ENCODE data around the gene ZNF675.
A peak's percentile ranks its signal among the peaks of the same experiment; 100 is the strongest.
"Not testable (repeated sequence)": the region's sequence is repeated elsewhere in the genome, so short reads cannot be mapped to it uniquely, and the experiment has no call there.

Gene ZNF675

DNA sequence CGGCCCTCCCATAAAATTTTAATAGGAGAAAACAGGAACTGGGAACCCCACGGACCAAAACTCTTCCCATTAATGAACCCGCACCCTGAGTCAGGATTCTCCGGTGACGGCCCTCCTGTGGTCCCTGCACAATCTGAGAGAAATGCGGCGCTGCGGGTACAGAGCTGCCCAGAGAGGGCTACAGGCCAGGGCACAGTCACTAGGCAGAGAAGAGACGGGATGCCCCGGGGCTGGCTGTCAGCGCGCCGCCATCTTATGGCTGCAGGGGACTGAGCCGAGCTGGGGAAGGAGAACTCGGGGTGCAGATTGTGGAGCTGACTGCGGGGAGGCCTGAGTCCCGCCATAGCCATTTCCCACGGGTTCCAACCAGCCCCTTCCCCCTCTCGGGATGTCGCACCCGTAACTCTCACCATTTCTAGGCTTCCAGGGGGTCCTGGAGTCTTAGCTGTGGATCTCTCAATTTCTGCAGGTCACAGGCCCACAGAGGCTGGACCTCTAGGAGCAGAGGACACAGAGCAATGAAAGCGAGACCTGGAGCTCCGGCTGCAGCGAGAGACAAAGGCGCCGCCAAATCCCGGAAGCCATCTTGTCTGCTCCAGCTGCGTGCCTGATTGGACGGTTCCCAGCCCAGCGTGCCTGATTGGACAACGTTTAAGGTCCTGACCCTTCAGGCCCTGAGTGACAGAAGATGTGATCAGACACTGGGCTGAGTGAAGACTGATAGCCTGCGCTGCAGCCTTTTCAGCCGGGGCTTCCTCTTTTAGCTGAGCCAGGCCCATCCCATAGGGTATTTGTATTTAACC is at the start of gene ZNF675:
ZNF675 (minus strand) TSS at position 592 of the 803 bp plus-strand sequence; CDS start at position 413, 179 bp downstream.
- peak; percentile 85 for DNase-seq (ENCODE audit: low spot score)

DNA sequence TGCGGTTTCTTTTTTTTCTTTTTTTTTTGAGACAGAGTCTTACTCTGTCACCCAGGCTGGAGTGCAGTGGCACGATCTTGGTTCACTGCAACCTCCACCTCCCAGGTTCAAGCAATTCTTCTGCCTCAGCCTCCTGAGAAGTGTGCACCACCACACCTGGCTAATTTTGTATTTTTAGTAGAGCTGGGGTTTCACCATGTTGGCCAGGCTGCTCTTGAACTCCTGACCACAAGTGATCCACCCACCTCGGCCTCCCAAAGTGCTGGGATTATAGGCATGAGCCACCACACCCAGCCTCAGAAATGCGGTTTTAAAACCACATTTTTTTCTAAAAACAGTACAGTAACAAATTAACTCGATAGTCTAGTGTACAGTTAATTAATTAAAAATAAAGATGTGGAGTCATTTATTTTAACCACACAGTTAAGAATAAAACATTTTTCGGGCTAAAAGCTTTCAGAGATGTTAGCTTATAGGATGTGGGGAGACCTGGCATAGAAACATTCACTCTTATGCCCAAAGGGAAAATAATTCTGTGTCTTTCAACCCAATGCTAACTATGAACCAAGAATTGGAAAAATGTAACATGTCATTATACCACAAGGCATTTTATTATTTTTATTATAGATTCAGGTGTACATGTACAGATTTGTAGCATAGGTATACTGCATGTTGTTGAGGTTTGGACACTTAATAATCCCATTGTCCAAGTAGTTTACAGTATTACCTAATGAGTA is 43.9 kb upstream of the ZNF675 start:
- DNase-seq (ENCODE audit: low spot score), result not testable (repeated sequence)

DNA sequence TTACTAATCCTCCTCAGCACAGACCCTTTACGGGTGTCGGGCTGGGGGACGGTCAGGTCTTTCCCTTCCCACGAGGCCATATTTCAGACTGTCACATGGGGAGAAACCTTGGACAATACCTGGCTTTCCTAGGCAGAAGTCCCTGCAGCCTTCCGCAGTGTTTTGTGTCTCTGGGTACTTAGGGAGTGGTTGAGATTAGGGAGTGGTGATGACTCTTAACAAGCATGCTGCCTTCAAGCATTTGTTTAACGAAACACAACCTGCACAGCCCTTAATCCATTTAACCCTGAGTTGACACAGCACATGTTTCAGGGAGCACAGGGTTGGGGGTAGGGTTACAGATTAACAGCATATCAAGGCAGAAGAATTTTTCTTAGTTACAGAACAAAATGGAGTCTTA is 37.1 kb upstream of the ZNF675 start:
- not testable (repeated sequence) for DNase-seq (ENCODE audit: low spot score)

DNA sequence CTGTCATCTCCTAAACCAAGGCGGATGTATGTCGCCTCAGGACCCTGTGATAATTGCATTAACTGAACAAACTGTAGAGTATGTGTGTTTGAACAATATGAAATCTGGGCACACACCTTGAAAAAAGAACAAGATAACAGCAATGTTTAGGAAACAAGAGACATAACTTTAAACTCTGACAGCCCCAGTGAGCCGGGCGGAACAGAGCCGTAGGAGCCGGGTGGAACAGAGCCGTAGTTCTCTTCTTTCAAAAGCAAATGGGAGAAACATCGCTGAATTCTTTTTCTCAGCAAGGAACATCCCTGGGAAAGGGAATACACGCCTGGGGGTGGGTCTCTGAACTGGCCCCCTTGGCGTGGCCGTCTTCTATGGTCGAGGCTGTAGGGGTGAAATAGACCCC is 31.8 kb upstream of the ZNF675 start:
- DNase-seq (ENCODE audit: low spot score), result no peak

DNA sequence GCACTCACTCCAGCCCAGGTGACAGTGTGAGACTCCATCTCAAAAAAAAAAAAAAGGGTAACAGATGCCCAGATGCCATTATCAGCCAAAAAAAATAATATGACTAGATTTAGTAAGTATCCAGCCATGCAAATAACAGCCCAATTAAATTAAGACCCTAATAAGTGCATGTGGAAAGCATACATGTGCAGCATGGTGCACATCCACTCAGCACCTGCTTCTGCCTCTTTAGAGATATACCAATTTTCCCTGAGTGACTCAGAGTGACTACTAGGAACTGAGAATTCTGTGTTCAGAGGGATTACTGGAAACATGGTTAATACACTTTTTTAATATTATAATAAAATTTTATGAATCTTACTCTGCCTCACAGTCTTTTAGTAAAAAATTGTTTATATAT is 29.8 kb upstream of the ZNF675 start:
- no peak for DNase-seq (ENCODE audit: low spot score)

DNA sequence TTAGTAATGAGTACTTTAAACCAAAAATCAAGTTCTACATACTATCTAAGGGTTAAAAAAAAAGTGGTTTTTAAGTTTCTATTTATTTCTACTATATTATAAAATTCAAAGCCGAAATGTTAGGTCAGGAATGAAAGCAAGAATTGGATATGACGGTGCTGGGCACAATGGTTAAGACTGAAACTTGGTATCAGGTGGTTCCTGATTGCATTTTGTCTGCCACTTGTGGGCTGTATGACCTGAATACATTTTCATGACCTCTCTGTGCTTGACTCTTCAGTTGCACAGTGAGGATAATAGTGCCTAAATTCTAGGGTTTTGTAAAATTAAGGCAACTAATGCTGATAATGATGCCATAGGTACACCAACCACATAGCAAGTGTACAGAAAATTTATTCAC is 22.3 kb upstream of the ZNF675 start:
- no peak for DNase-seq (ENCODE audit: low spot score)

DNA sequence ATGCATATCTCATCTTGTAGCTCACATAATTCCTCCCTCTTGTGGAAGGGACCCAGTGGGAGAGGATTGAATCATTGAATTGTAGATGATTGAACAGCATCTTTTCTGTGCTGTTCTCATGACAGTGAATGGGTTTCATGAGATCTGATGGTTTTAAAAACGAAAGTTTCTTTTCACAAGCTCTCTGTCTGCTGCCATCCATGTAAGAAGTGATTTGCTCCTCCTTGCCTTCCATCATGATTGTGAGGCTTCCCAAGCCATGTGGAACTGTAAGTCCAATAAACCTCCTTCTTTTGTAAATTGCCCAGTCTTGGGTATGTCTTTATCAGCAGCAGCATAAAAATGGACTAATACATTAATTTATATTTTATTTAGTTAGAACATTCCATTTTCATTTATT is 19.6 kb upstream of the ZNF675 start:
- DNase-seq (ENCODE audit: low spot score), result no peak

DNA sequence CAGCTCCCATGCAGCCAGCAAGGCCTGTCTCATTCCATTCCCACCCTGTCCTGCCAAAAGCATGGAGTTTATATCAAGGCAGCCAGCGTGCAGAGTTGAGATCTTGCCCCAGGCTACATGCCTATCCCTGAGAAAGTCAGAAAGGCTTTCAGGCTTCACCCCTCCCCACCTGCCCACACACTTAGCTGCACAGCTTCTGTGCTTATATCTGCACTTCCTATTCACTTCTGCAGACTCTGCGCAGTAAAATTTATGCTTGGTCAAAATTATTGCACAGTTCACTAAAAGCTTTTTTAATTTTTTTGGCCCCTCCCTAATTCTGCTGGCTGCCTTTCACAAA is 12.5 kb upstream of the ZNF675 start:
- no peak for DNase-seq (ENCODE audit: low spot score)

DNA sequence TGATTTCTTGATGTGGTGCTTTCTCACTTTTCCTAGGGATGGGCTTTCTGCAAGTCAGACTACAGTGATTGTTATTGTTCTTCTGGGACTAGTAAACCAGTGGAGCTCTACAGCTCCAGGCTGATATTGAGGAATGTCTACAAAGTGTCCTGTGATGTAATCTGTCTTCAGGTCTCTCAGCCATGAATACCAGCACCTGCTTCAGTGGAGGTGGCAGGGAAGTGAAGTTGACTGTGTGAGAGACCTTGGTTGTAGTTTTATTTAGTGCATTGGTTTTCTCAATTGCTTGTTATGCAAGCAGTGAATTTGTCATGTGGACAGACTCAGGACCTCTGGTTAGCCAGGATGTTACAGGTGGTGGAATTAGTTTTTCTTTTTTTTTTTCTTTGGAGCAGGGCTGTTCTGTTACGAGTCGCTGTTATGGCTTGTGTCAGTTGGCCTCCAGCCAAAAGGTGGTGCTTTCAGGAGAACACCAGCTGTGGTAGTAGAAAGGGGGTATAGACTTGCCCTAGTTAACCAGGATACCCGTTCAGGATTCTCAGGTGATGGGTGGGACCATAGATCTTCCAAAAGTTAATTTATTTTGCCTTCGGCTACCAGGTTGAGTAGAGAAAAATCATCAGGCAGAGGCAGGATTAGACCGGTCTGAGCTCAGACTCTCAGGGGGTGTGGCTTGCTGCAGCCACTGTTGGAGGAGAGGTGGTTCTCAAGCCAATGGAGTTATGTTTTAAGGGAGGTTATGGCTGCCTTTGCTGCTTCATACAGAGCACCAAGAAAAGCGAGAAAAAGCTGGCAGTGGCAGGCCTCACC is 11.9 kb upstream of the ZNF675 start:
- no peak for DNase-seq (ENCODE audit: low spot score)

DNA sequence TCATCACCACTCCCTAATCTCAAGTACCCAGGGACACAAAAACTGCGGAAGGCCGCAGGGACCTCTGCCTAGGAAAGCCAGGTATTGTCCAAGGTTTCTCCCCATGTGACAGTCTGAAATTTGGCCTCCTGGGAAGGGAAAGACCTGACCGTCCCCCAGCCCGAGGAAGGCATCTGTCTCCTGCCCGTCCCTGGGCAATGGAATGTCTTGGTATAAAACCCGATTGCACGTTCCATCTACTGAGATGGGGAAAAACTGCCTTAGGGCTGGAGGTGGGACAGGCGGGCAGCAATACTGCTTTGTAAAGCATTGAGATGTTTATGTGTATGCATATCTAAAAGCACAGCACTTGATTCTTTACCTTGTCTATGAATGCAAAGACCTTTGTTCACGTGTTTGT is 5.9 kb upstream of the ZNF675 start:
- DNase-seq (ENCODE audit: low spot score), result not testable (repeated sequence)

DNA sequence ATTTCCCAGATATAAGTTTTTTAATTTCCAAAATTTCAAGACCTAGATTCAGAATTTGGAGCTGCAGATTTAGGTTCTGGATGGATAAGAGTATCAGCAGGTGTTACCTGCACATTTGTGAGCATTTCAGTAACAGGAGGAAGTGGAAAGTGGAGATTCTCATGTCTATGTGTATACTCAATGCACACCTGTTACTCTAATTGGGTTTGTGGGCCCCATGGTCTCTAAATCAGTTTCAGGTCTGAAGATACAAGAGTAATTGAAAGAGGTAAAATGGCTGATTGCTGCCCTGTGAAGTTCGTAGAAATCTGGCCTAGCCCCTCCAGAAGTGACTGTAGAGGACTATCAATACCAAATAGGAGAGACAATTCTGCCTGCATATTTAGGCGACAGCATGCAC is 13.9 kb downstream of the ZNF675 start:
- DNase-seq (ENCODE audit: low spot score), result no peak

DNA sequence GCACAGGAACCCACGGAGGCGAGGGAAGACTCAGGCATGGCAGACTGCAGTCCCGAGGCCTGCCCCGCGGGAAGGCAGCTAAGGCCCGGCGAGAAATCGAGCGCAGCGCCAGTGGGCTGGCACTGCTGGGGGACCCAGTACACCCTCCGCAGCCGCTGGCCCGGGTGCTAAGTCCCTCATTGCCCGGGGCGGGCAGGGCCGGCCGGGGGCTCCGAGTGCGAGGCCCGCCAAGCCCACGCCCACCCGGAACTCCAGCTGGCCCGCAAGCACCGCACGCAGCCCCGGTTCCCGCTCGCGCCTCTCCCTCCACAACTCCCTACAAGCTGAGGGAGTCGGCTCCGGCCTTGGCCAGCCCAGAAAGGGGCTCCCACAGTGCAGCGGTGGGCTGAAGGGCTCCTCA is 18.4 kb downstream of the ZNF675 start:
- not testable (repeated sequence) for DNase-seq (ENCODE audit: low spot score)

DNA sequence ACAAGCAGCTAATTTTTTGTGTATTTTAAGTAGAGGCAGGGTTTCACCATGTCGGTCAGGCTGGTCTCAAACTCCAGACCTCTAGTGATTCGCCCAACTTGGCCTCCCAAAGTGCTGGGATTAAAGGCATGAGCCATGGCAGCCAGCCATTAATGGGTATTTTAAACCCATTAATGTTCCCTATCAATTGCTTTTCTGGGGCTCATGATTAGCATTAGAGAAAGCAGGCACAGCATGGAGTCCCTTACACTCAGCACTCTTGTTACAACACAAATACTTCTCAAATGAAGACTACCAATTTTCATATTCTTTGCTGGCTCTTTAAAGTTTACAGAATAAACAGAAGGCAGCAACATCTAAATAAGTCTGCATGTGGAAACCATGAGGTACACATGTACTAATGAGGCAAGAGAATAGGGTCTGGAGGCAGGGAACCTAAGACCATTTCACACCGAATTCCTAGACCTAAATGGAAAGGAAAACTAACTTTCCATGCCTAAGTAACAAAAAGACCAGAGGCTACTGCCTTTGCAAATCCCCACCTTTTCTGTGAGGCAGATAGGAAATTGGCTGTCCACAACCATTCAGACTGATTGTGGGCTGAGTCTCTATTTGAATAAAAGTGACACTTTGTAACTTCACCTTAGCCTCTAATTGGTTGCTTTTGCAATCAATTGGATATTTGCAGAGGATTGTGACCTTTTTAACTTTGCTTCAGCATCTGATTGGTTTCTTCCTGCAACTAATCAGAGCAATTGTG is 21.2 kb downstream of the ZNF675 start:
- no peak for DNase-seq (ENCODE audit: low spot score)

DNA sequence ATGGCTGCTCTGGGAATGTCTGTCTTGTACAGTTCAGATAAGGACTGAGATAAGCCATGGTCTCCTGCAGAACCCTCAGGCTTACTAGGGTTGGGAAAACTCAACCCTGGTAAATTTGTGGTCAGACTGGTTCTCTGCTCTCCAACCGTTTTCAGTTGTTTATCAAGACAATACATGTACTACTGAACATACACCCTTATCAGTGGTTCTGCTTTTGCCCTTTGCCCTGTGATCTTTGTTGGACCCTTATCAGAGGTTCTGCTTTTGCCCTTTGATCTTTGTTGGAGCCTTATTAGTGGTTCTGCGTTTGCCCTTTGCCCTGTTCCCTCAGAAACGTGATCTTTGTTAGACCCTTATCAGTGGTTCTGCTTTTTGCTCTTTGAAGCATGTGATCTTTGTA is 37.2 kb downstream of the ZNF675 start:
- not testable (repeated sequence) for DNase-seq (ENCODE audit: low spot score)
